GM12878 (cell line): Measurements from ENCODE around the gene AWAT1. TPM values are rescaled to one million over a fixed set of nuclear protein-coding genes. Genes with fewer than 3 reads are reported as not detected.

Source experiments
- ATF7 ChIP-seq: fragments of 450-650 bp; IDR thresholded peaks from 2 replicates; pipeline ENCODE4 v1.6.1; 2016; ENCODE audit warnings: low read depth, mild to moderate bottlenecking
- EED ChIP-seq: sonication (generic); IDR thresholded peaks from 2 replicates; pipeline ENCODE4 v1.6.1; 2016; ENCODE audit warnings: antibody characterized with exemption, low read depth
- FOXM1 ChIP-seq: IDR thresholded peaks from 2 replicates; pipeline ENCODE4 v1.6.1; 2012; ENCODE audit warnings: low read depth, mild to moderate bottlenecking, inconsistent platforms, low read length, moderate library complexity
- JUND ChIP-seq: IDR thresholded peaks from 2 replicates; pipeline ENCODE4 v1.6.1; 2012; ENCODE audit warnings: low read depth, mild to moderate bottlenecking, low read length, improper control_type of control experiment, moderate library complexity
- MAX ChIP-seq: IDR thresholded peaks from 2 replicates; pipeline ENCODE4 v1.6.1; 2012; ENCODE audit warnings: low read depth, low read length, improper control_type of control experiment
- NFYB ChIP-seq: IDR thresholded peaks from 2 replicates; pipeline ENCODE4 v1.6.1; 2011; ENCODE audit warnings: low read depth, mild to moderate bottlenecking, low read length, improper control_type of control experiment, moderate library complexity; ENCODE audit not compliant: insufficient read depth
- PBX3 ChIP-seq: IDR thresholded peaks from 2 replicates; pipeline ENCODE4 v1.6.1; 2011; ENCODE audit warnings: mild to moderate bottlenecking, low read depth, low read length, moderate library complexity; ENCODE audit not compliant: insufficient replicate concordance
- SMAD1 ChIP-seq: fragments of 450-650 bp; IDR thresholded peaks from 2 replicates; pipeline ENCODE4 v1.6.1; 2018; ENCODE audit warnings: mild to moderate bottlenecking, low read depth; ENCODE audit not compliant: partially characterized antibody
- SPI1 ChIP-seq: IDR thresholded peaks from 2 replicates; pipeline ENCODE4 v1.6.1; 2011; ENCODE audit warnings: low read depth, mild to moderate bottlenecking, low read length, moderate library complexity, borderline replicate concordance; ENCODE audit not compliant: insufficient read depth
- SREBF2 ChIP-seq: IDR thresholded peaks from 2 replicates; pipeline ENCODE4 v1.6.1; 2012; ENCODE audit warnings: mild to moderate bottlenecking, low read length
- SUPT20H ChIP-seq: IDR thresholded peaks from 2 replicates; pipeline ENCODE4 v1.6.1; 2011; ENCODE audit warnings: low read depth, mild to moderate bottlenecking, low read length, moderate library complexity, borderline replicate concordance; ENCODE audit not compliant: control insufficient read depth
- polyA plus RNA-seq, 11 experiments: library from polyadenylated mRNA; depleted of rRNA in 4 of 11; unstranded in 6 of 11; stranded (reverse) in 5 of 11; fragments of >200 nt; fragmentation: Nextera tagmentation in 4 of 11; fragmentation: Illumina TruSeq in 1 of 11; extraction: Ambion mirVana in 4 of 11; extraction: Trizol in 1 of 11; gene quantifications; 1 replicate in 1 of 11; 2 replicates in 10 of 11; pipeline versions ENCODE4 v1.2.1 to v1.2.3, GENCODE V29; 2011 to 2016; ENCODE audit warnings: inconsistent platforms in 2 of 11, missing spikeins in 2 of 11, low read depth in 1 of 11
- total RNA-seq, 4 experiments: library from RNA; depleted of rRNA in 3 of 4; stranded (reverse); fragments of >200 nt in 3 of 4; fragmentation: Illumina TruSeq in 1 of 4; extraction: Trizol in 1 of 4; gene quantifications; 2 replicates each; pipeline versions ENCODE4 v1.2.1 to v1.2.3, GENCODE V29; 2013 to 2021
- TF ChIP-seq, protein P1 (sequence below): IDR thresholded peaks from 2 replicates; pipeline ENCODE4 v1.6.1; 2012; ENCODE audit warnings: low read depth, low read length, improper control_type of control experiment
- TF ChIP-seq, protein P2 (sequence below), 3 experiments: IDR thresholded peaks in 2 of 3; conservative IDR thresholded peaks in 1 of 3; 2 replicates each; pipeline ENCODE4 v1.5.1; 2011; ENCODE audit warnings: low read depth in 3 of 3, low read length in 3 of 3, mild to moderate bottlenecking in 3 of 3, control low read depth in 2 of 3, moderate library complexity in 2 of 3, inconsistent platforms in 1 of 3, mixed read lengths in 1 of 3; ENCODE audit not compliant: control insufficient read depth in 2 of 3, insufficient read depth in 1 of 3; ENCODE audit errors: extremely low read depth in 1 of 3

The AWAT1 gene
- total and polyA plus RNA-seq, 10 of the 15 experiments (the other 5 are each of a cell fraction or from before 2014, with no cell fraction given) = not detected

- TF ChIP-seq MAX = no peak
- TF ChIP-seq, protein P1, sequence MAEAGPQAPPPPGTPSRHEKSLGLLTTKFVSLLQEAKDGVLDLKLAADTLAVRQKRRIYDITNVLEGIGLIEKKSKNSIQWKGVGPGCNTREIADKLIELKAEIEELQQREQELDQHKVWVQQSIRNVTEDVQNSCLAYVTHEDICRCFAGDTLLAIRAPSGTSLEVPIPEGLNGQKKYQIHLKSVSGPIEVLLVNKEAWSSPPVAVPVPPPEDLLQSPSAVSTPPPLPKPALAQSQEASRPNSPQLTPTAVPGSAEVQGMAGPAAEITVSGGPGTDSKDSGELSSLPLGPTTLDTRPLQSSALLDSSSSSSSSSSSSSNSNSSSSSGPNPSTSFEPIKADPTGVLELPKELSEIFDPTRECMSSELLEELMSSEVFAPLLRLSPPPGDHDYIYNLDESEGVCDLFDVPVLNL = no peak
- TF ChIP-seq SUPT20H = no peak
- no peak for TF ChIP-seq PBX3
- no peak for TF ChIP-seq ATF7
- TF ChIP-seq EED = no peak
- no peak for TF ChIP-seq SMAD1
- TF ChIP-seq FOXM1 = no peak
- TF ChIP-seq NFYB = no peak
- no peak for TF ChIP-seq JUND
- TF ChIP-seq SPI1 = no peak
- TF ChIP-seq SREBF2 = no peak
- TF ChIP-seq, protein P2, sequence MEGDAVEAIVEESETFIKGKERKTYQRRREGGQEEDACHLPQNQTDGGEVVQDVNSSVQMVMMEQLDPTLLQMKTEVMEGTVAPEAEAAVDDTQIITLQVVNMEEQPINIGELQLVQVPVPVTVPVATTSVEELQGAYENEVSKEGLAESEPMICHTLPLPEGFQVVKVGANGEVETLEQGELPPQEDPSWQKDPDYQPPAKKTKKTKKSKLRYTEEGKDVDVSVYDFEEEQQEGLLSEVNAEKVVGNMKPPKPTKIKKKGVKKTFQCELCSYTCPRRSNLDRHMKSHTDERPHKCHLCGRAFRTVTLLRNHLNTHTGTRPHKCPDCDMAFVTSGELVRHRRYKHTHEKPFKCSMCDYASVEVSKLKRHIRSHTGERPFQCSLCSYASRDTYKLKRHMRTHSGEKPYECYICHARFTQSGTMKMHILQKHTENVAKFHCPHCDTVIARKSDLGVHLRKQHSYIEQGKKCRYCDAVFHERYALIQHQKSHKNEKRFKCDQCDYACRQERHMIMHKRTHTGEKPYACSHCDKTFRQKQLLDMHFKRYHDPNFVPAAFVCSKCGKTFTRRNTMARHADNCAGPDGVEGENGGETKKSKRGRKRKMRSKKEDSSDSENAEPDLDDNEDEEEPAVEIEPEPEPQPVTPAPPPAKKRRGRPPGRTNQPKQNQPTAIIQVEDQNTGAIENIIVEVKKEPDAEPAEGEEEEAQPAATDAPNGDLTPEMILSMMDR (IDR thresholded peaks at IDR 0.05 in 2 of 3, conservative IDR thresholded peaks at IDR 0.05 in 1 of 3; ENCODE audit: control insufficient read depth in 2 of 3, extremely low read depth in 1 of 3, insufficient read depth in 1 of 3, low read depth in 3 of 3, low read length in 3 of 3) = no peak
Observed at GRCh38 chrX:70201732-70202131, 32.7 kb upstream of the AWAT1 start (continued).
